Vagina (tissue), 2 donors: ENCODE data around the gene DBP. TPM values are rescaled to one million over a fixed set of nuclear protein-coding genes. Genes with fewer than 3 reads are reported as not detected.
A peak's percentile ranks its signal among the peaks of the same experiment; 100 is the strongest.

Source experiments
- DNase-seq, 2 donors: peaks; one replicate each; pipeline ENCODE4 v3.0.0-alpha.2; 2017; ENCODE audit errors: extremely low spot score in 2 of 2
- H3K27ac ChIP-seq: fragments of 200-600 bp; sonication (generic); one replicate; pipeline ENCODE4 v1.5.1; 2019
- H3K27me3 ChIP-seq: fragments of 200-600 bp; sonication (generic); one replicate; pipeline ENCODE4 v1.5.1; 2019
- H3K36me3 ChIP-seq, 2 donors: fragments of 200-600 bp; sonication (generic); one replicate each; pipeline ENCODE4 v1.5.1; 2017 to 2019
- H3K4me1 ChIP-seq: fragments of 200-600 bp; sonication (generic); one replicate; pipeline ENCODE4 v1.5.1; 2019
- H3K4me3 ChIP-seq, 2 donors: fragments of 200-600 bp; sonication (generic); 1 replicate in 1 of 2; 2 replicates in 1 of 2; pipeline ENCODE4 v1.5.1; 2016 to 2019
- H3K9me3 ChIP-seq: fragments of 200-600 bp; sonication (generic); one replicate; pipeline ENCODE4 v1.5.1; 2019
- CTCF ChIP-seq, 3 experiments: fragments of 450-650 bp in 2 of 3; fragments of 200-600 bp in 1 of 3; sonication (generic) in 1 of 3; IDR thresholded peaks; one replicate each; pipeline ENCODE4 v1.5.1; 2017 to 2019; ENCODE audit warnings: antibody characterized with exemption in 3 of 3, mild to moderate bottlenecking in 2 of 3, moderate library complexity in 2 of 3
- POLR2A ChIP-seq, 2 donors: fragments of 450-650 bp; IDR thresholded peaks; one replicate each; pipeline ENCODE4 v1.6.1; 2017; ENCODE audit warnings: antibody characterized with exemption in 2 of 2, mild to moderate bottlenecking in 2 of 2, moderate library complexity in 2 of 2
- POLR2AphosphoS5 ChIP-seq, 2 donors: sonication (generic); formaldehyde crosslinking; IDR thresholded peaks; one replicate each; pipeline ENCODE4 v1.9.0; 2017; ENCODE audit warnings: antibody characterized with exemption in 2 of 2, mild to moderate bottlenecking in 2 of 2, low read depth in 1 of 2; ENCODE audit not compliant: insufficient read depth in 1 of 2
- intact Hi-C: fragments of 100-400 bp; cut with DNase I; formaldehyde crosslinking; loops from one replicate; pipeline ENCODE4 v1.15.1; 2023
- total RNA-seq: library from RNA; depleted of rRNA; stranded (reverse); fragments of >200 nt; gene quantifications from one replicate; pipeline ENCODE4 v1.2.3, GENCODE V29; 2016

DBP gene
- total RNA-seq, 1 donor from 2014 or later: 4.9 TPM

- no peaks in the 10 kb centered on the region for H3K27me3 ChIP-seq
- H3K4me3 ChIP-seq: peak overlapping the region; percentile 19 to 39
- H3K9me3 ChIP-seq: no peaks in the 10 kb centered on the region
- no peak for TF ChIP-seq POLR2A (IDR thresholded peaks at IDR 0.05)
- TF ChIP-seq POLR2AphosphoS5 (IDR thresholded peaks at IDR 0.05; ENCODE audit: insufficient read depth in 1 of 2, low read depth in 1 of 2): no peak
- no peak for TF ChIP-seq CTCF (IDR thresholded peaks at IDR 0.05)
- intact Hi-C loops: no loop called here
- no peak for DNase-seq
- H3K36me3 ChIP-seq: no peaks in the 10 kb centered on the region
- peaks cover 33% of the 10 kb centered on the region for H3K4me1 ChIP-seq
- H3K27ac ChIP-seq: peak overlapping the region; percentile 84
Measured at GRCh38 chr19:48623556-48624066, 13.6 kb downstream of the DBP start.

- H3K4me3 ChIP-seq: peak overlapping the region; percentile 64 to 95
- H3K4me1 ChIP-seq: peaks cover 66% of the 10 kb centered on the region
- no peak for DNase-seq
- intact Hi-C loops: no loop called here
- peak overlapping the region; percentile 93 for H3K27ac ChIP-seq
- TF ChIP-seq CTCF (IDR thresholded peaks at IDR 0.05): no peak
- TF ChIP-seq POLR2A (IDR thresholded peaks at IDR 0.05): no peak
- TF ChIP-seq POLR2AphosphoS5 (IDR thresholded peaks at IDR 0.05; ENCODE audit: insufficient read depth in 1 of 2, low read depth in 1 of 2): no peak
- H3K9me3 ChIP-seq: no peaks in the 10 kb centered on the region
- peaks cover 0 to 29% of the 10 kb centered on the region in 2 donors for H3K36me3 ChIP-seq
- no peaks in the 10 kb centered on the region for H3K27me3 ChIP-seq
Measured at GRCh38 chr19:48619692-48620585, 17.2 kb downstream of the DBP start.

GRCh38 chr19:48618916-48619691 is 18.1 kb downstream of the DBP start, which contains the start of the genes RPL18 and SPHK2:
Gene RPL18 (minus strand): TSS chr19:48619178. CDS start chr19:48619143, 35 bp downstream.
Gene SPHK2 (plus strand): TSS chr19:48619506. CDS start chr19:48620515, 1,009 bp downstream.
- peak; percentile 99 to 100 for DNase-seq
- intact Hi-C loops: no loop called here
- peak within 1 kb of the TSS; percentile 93 for H3K27ac ChIP-seq
- no peaks in the 10 kb centered on the region for H3K9me3 ChIP-seq
- H3K36me3 ChIP-seq: peaks cover 0 to 31% of the 10 kb centered on the region in 2 donors
- TF ChIP-seq CTCF (IDR thresholded peaks at IDR 0.05): no peak
- TF ChIP-seq POLR2AphosphoS5 (IDR thresholded peaks at IDR 0.05; ENCODE audit: insufficient read depth in 1 of 2, low read depth in 1 of 2): peak; percentile 99
- TF ChIP-seq POLR2A (IDR thresholded peaks at IDR 0.05): peak in 1 of 2 donors; percentile 78
- peak within 1 kb of the TSS; percentile 64 to 95 for H3K4me3 ChIP-seq
- peaks cover 58% of the 10 kb centered on the region for H3K4me1 ChIP-seq
- H3K27me3 ChIP-seq: no peaks in the 10 kb centered on the region

- Histone ChIP-seq H3K27me3 (no peaks in the 10 kb centered on the region), H3K4me3 (peak overlapping the region; percentile 64 to 95), H3K4me1 (peaks cover 53% of the 10 kb centered on the region), H3K9me3 (no peaks in the 10 kb centered on the region), H3K36me3 (peaks cover 0 to 31% of the 10 kb centered on the region in 2 donors), H3K27ac (peak overlapping the region; percentile 93)
- TF ChIP-seq POLR2AphosphoS5 (IDR thresholded peaks at IDR 0.05; ENCODE audit: insufficient read depth in 1 of 2, low read depth in 1 of 2): no peak
- no peak for TF ChIP-seq CTCF (IDR thresholded peaks at IDR 0.05)
- TF ChIP-seq POLR2A (IDR thresholded peaks at IDR 0.05): no peak
- no peak for DNase-seq
- intact Hi-C loops: no loop called here
Measured at GRCh38 chr19:48618278-48618915, 18.8 kb downstream of the DBP start.
